ENCODE results near the gene PTPN12.

DNA sequence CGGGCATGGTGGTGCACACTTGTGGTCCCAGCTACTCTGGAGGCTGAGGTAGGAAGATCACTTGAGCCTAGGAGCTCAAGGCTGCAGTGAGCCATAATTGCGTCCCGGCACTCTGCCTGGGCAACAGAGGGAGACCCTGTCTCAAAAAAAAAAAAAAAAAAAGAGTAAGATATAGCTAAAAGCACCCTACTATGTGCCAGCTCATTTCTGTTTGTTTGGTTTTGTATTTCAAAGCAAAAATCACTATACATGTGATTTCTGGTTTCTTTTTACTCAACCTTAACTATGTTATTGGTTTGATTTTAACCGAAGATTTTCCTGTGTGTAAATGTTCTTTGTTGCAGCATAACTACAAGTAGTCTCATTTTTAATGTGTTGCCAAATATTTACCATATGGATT is 92.7 kb downstream of the PTPN12 start:
- TF ChIP-seq, protein P1, sequence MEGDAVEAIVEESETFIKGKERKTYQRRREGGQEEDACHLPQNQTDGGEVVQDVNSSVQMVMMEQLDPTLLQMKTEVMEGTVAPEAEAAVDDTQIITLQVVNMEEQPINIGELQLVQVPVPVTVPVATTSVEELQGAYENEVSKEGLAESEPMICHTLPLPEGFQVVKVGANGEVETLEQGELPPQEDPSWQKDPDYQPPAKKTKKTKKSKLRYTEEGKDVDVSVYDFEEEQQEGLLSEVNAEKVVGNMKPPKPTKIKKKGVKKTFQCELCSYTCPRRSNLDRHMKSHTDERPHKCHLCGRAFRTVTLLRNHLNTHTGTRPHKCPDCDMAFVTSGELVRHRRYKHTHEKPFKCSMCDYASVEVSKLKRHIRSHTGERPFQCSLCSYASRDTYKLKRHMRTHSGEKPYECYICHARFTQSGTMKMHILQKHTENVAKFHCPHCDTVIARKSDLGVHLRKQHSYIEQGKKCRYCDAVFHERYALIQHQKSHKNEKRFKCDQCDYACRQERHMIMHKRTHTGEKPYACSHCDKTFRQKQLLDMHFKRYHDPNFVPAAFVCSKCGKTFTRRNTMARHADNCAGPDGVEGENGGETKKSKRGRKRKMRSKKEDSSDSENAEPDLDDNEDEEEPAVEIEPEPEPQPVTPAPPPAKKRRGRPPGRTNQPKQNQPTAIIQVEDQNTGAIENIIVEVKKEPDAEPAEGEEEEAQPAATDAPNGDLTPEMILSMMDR (IDR thresholded peaks at IDR 0.05): no peak
- no peak for TF ChIP-seq POLR2A (IDR thresholded peaks at IDR 0.05)
